HG03432 (cell line): ENCODE results near the gene MAFB.

ENCODE experiments used
- ATAC-seq: cut with Tn5 transposase; IDR thresholded peaks from one replicate; pipeline ENCODE4 v1.9.1; 2021; ENCODE audit warnings: mild to moderate bottlenecking, moderate library complexity; ENCODE audit not compliant: unreplicated experiment

The MAFB gene

GRCh38 chr20:40703975-40704530, 15.0 kb upstream of the MAFB start:
- ATAC-seq = no peak

- no peak for ATAC-seq
These were observed 13.5 kb upstream of the MAFB start for GRCh38 chr20:40702504-40702903.

GRCh38 chr20:40698744-40699143, 9.7 kb upstream of the MAFB start:
- no peak for ATAC-seq

GRCh38 chr20:40698281-40698680, 9.2 kb upstream of the MAFB start:
- no peak for ATAC-seq

DNA sequence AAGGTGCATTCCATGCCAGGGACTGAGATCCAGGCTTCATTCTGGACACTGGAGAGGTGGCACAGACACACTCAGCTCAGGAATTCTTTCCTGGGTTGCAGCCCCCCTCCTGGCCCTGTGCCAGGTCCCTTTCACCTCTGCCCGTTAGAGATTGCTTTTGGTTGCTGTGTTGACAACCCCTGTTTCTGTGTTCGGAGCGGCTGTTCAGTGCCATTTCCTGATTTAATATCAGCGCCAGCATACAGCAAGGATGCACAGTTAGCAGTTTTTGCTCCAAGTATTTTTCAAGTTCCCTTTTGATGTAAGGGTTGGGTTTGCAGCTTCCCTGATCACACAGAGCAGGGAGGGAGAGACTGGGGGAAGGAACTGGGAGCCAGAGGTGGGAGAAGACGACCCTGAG, 8.5 kb upstream of the MAFB start:
- ATAC-seq = no peak

GRCh38 chr20:40695214-40695613, 6.2 kb upstream of the MAFB start:
- ATAC-seq = no peak

DNA sequence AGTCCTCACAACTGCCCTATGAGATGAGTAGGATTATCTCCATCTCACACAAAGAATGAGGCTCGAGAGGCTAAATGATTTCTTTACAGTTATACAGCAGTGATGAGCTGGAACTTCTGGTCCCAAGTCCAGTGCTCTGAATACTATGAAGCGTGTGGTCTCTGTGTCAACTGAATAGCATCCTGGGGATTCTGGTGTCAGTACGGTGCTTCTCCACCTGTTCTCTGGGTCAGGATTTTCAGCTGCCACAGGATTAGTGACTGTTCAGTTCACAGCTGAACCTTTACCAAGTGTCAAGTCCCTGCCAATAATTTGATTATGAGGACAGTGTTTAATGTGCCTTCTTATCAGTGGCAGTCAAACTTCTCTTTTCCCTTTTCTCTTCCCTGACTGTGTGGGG, 5.2 kb upstream of the MAFB start:
- no peak for ATAC-seq

GRCh38 chr20:40692240-40693011, 3.4 kb upstream of the MAFB start:
- ATAC-seq = no peak

DNA sequence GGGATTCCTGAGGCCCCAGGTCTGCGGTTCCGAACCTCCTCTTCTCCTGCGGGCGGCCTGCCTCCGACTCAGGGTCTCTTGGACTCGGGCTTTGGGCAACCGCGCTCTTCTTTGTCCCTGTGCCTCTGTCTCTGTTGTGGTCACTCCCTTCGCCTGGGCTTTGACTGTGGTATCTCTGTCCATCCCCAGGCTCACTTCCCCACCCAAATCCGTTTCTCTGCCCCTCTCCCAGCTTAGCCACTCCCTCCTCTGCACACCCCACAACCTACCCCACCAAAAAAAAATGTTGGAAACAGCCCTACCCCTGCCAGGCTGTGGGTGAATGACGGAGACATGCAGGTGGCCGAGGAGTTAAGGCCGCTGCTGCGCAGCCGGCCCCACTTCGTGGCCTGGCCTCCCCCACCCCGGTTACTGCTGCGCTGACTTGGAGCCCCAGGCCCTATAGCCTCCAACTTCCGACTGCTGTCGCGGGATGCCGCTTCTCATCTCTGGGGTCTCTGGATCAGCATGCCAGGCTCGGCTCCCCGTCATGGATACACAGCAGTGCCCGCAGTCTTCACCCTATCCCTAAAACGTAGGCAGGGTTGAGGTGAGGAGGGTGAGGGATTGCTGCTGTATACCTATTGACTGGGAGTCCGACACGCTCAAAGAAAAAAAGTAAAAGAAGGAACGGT, 2.7 kb upstream of the MAFB start:
- ATAC-seq = no peak

DNA sequence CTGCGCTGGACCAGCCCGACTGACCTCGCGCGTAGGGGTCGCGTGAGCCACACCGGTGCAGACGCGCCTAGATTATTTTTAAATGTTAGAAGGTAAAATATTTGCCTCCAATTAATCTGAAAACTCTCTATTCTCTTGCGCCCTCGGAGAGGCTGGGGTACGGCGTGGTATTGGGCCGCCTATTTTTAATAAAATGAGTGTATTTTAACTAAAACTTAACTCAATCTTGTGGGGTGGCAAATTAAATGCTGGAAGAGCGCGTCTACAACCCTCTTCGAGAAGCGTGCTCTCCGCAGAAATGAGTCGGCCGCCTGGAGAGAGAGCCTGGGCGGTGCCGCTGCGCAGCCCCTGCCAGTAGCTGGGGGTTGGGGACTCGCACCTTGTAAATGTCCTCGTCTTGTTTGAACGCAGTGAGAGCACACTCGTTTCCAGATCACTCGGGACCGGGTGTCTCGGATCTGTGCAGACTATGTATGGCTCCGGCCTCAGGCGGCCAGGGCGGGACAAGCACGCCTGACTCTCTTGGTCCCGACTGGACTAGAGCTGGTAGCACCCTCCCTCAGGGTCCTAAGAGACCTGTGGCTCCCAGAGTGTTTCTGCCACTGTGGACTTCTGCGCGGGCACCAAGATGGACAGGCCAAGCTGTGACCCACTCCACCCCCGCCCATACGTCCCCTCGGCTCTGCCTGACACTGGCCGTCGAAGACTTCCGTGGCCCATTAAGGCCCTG, 2.0 kb upstream of the MAFB start:
- ATAC-seq = no peak

DNA sequence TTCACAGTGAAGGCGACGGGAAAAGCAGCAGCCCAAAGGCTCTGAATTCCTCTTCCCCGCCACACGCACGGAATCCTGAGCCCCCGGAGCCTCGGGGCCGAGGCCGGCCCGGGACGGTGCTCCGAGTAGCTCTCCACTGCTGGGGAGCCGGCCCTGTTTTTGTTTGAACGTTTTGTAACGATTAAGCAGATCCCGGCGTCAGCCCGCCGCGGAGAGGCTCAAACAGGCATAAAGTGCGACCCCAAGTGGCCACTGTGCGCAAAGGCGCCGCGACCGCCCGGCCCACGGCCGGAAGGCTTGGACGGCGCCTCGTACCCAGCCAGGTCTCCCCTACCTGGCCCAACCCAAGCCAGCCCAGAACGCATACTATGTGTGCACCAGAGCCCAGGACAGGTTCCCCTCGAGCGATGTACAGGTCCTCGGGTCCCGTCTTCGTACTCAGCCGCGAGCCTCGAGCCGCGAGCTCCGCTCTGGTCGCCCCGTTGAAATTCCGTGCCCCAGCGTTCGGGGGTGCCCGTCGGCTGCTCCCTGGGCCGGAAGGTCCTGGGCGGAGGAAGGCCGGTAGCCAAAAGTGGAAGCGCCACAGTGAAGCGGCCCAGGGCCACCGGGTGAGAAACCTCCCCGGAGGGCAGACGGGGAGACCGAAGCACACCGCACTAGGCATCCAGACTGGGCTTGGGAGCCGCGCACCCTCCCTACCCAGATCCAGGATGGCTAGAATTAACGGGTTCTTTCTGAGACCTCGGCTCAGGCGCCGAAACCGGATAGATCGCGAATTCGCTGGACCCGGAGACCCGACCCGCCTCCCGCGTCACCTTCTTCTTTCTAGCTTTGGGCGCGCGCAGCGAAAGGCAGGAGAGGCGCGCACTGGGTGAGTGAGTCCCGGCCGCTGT, 1.2 kb upstream of the MAFB start:
- peak; percentile 77 for ATAC-seq

DNA sequence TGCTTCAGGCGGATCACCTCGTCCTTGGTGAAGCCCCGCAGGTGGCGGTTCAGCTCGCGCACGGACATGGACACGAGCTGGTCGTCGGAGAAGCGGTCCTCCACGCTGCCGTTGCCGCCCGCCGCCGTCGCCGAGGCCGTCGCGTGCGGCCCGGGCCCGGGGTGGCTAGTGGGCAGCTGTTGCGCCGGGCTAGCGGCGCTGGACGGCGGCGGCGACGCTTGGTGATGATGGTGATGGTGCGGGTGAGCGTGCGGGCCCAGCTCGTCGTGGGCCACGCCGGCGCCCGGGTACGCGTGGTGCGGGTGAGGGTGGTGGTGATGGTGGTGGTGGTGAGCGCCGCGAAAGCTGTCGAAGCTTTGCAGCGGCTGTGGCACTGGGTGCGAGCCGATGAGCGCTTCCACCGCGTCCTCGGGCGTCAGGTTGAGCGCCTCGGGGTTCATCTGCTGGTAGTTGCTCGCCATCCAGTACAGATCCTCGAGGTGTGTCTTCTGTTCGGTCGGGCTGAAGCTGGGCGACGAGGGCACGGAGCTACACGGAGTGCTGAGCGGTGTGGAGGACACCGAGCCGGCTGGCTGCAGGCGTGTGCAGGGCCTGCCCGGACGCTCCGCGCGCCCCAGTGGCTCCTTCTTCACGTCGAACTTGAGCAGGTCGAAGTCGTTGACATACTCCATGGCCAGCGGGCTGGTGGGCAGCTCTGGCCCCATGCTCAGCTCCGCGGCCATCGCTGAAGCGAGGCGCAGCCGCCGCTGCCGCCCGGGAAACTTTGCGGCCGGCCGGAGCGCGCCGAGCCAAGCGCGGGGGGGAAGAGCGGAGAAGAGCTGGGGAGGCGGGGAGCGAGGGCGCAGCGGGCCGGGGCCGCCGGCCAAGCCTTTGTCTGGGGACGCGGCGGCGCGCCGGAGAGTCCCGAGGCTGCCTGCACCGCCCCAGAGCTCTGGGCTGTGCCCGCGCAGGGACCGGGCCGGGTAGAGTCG, 622 bp downstream of the MAFB start:
- no peak for ATAC-seq

- ATAC-seq = no peak
These were observed 1.5 kb downstream of the MAFB start for GRCh38 chr20:40687384-40688128.

DNA sequence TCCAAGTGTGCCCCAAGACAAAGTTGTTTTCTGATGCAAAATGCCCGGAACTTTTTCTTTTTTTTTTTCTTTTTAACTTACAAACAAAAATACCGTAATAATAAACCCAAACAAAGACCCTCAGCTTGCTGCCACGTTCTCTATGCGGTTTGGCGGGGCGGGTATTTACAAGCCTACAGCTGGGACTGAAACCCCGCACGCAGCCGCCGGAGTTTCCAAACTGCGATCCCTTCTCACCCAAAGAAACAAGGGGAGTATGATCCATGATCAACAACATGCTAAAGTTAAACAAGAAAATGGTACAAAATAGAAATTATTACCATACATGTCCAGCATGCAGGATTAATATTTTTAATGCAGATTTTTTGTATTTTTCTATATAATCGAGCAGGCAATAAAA, 2.1 kb downstream of the MAFB start:
- ATAC-seq = no peak

- no peak for ATAC-seq
These were observed 2.6 kb downstream of the MAFB start for GRCh38 chr20:40686434-40686882.

GRCh38 chr20:40685349-40685748, 3.7 kb downstream of the MAFB start:
- no peak for ATAC-seq

GRCh38 chr20:40683894-40684268, 5.2 kb downstream of the MAFB start:
- ATAC-seq = no peak

- ATAC-seq = no peak
These were observed 5.7 kb downstream of the MAFB start for GRCh38 chr20:40683221-40683893.
